WI38 (cell line): ENCODE measurements around the gene FBXO34.
A peak's percentile ranks its signal among the peaks of the same experiment; 100 is the strongest.

Source experiments
- H3K4me3 ChIP-seq: 2 replicates; pipeline ENCODE4 v1.5.1; 2011; ENCODE audit warnings: low read depth, mild to moderate bottlenecking, control low read depth, low read length
- CTCF ChIP-seq: IDR thresholded peaks from 2 replicates; pipeline ENCODE4 v1.5.1; 2012; ENCODE audit warnings: low read depth, mild to moderate bottlenecking, control low read depth, low read length

FBXO34 gene

GRCh38 chr14:55253276-55253675 lies 17.9 kb upstream of the FBXO34 start:
- H3K4me3 ChIP-seq = no peak overlapping the region
- TF ChIP-seq CTCF = no peak

- H3K4me3 ChIP-seq = no peak overlapping the region
- no peak for TF ChIP-seq CTCF
Measured at GRCh38 chr14:55254581-55254980, 16.6 kb upstream of the FBXO34 start.

- no peak overlapping the region for H3K4me3 ChIP-seq
- no peak for TF ChIP-seq CTCF
Measured at GRCh38 chr14:55255979-55256378, 15.2 kb upstream of the FBXO34 start.

- no peak overlapping the region for H3K4me3 ChIP-seq
- TF ChIP-seq CTCF = no peak
Measured at GRCh38 chr14:55256586-55256985, 14.6 kb upstream of the FBXO34 start.

GRCh38 chr14:55265197-55265596 lies 6.0 kb upstream of the FBXO34 start:
- no peak for TF ChIP-seq CTCF
- H3K4me3 ChIP-seq = no peak overlapping the region

- H3K4me3 ChIP-seq = no peak overlapping the region
- TF ChIP-seq CTCF = no peak
Measured at GRCh38 chr14:55267820-55268219, 3.4 kb upstream of the FBXO34 start.

GRCh38 chr14:55271572-55272298 lies 514 bp downstream of the FBXO34 start:
- TF ChIP-seq CTCF = no peak
- H3K4me3 ChIP-seq = peak overlapping the region; percentile 97
